HCT116 (cell line): ENCODE results near the gene ARHGAP27. TPM values are rescaled to one million over a fixed set of nuclear protein-coding genes. Genes with fewer than 3 reads are reported as not detected.

Experiments used
- ATAC-seq: fragments of 200-7000 bp; cut with Tn5 transposase; 2 replicates; pipeline ENCODE4 v1.9.1; 2020; ENCODE audit warnings: mild to moderate bottlenecking, moderate library complexity
- BruUV-seq: library from RNA; stranded (reverse); fragments of 400-500 nt; replicated peaks from 2 replicates; lab custom pipeline; 2021; lab: Mats Ljungman, UMichigan
- CTCF ChIA-PET: fragments of 300-600 bp; sonication (Branson Sonifier 250); formaldehyde crosslinking; loops from one replicate; lab custom pipeline; 2021; ENCODE audit warnings: antibody characterized with exemption; lab: Charles Lee
- POLR2A ChIA-PET: fragments of 300-600, 350-600 bp; sonication (Branson Sonifier 250); formaldehyde crosslinking; loops from one replicate; lab custom pipeline; 2021; ENCODE audit warnings: antibody characterized with exemption; lab: Charles Lee
- RAD21 ChIA-PET, 2 experiments: fragments of 300-600 bp; sonication (Branson Sonifier 250); formaldehyde crosslinking; loops; one replicate each; lab custom pipeline; 2023; ENCODE audit warnings: low total read pairs in 2 of 2; ENCODE audit not compliant: uncharacterized antibody in 2 of 2, unreplicated experiment in 2 of 2, low non-redundant PET in 1 of 2; lab: Charles Lee
- DNase-seq: peaks from one replicate; pipeline ENCODE4 v3.0.0-alpha.2; 2010; ENCODE audit warnings: low read depth, low spot score
- H2AFZ ChIP-seq: fragments of 200-600 bp; shearing (Covaris generic), sonication (generic); 2 replicates; pipeline ENCODE4 v1.6.1; 2017; ENCODE audit warnings: low read depth, mixed run types, mixed read lengths, antibody characterized with exemption, low read length; ENCODE audit not compliant: poor library complexity, severe bottlenecking
- H3K27ac ChIP-seq: 2 replicates; pipeline ENCODE4 v1.5.1; 2012; ENCODE audit warnings: low read depth, low read length
- H3K27me3 ChIP-seq: fragments of 200-600 bp; sonication (generic); 2 replicates; pipeline ENCODE4 v1.6.1; 2016; ENCODE audit warnings: mixed run types, low read length, mixed read lengths; ENCODE audit not compliant: insufficient read depth
- H3K36me3 ChIP-seq, 2 experiments: fragments of 200-500 bp in 1 of 2; fragments of 200-600 bp in 1 of 2; sonication (Bioruptor generic) in 1 of 2; sonication (generic) in 1 of 2; 2 replicates each; pipeline versions ENCODE4 v1.5.1 to v1.6.1; 2014 to 2016; ENCODE audit warnings: low read length in 2 of 2, inconsistent platforms in 1 of 2, mixed read lengths in 1 of 2, mixed run types in 1 of 2; ENCODE audit not compliant: insufficient read depth in 2 of 2, control insufficient read depth in 1 of 2
- H3K4me1 ChIP-seq, 2 experiments: fragments of 200-600 bp in 1 of 2; sonication (generic) in 1 of 2; 2 replicates each; pipeline versions ENCODE4 v1.5.1 to v1.6.1; 2012 to 2017; ENCODE audit warnings: low read length in 2 of 2, inconsistent platforms in 1 of 2, mild to moderate bottlenecking in 1 of 2, mixed read lengths in 1 of 2, mixed run types in 1 of 2, moderate library complexity in 1 of 2; ENCODE audit not compliant: insufficient read depth in 2 of 2, control insufficient read depth in 1 of 2
- H3K4me2 ChIP-seq: fragments of 200-600 bp; sonication (generic); 2 replicates; pipeline ENCODE4 v1.6.1; 2017; ENCODE audit warnings: mixed run types, low read length, mixed read lengths
- H3K4me3 ChIP-seq, 2 experiments: fragments of 200-600 bp in 1 of 2; sonication (generic) in 1 of 2; replicated peaks in 1 of 2; 2 replicates each; pipeline ENCODE4 v1.5.1; 2011 to 2016; ENCODE audit warnings: low read length in 2 of 2, control low read depth in 1 of 2, low read depth in 1 of 2, mild to moderate bottlenecking in 1 of 2, mixed read lengths in 1 of 2, mixed run types in 1 of 2
- H3K79me2 ChIP-seq: fragments of 200-600 bp; sonication (generic); 2 replicates; pipeline ENCODE4 v1.6.1; 2017; ENCODE audit warnings: mild to moderate bottlenecking, mixed run types, low read length, moderate library complexity, mixed read lengths; ENCODE audit not compliant: insufficient read depth
- H3K9ac ChIP-seq: fragments of 200-600 bp; sonication (generic); 2 replicates; pipeline ENCODE4 v1.6.1; 2016; ENCODE audit warnings: low read length, mixed read lengths
- H3K9me2 ChIP-seq: fragments of 200-600 bp; sonication (generic), shearing (Covaris generic); 2 replicates; pipeline ENCODE4 v1.6.1; 2017; ENCODE audit warnings: mixed run types, mild to moderate bottlenecking, moderate library complexity; ENCODE audit not compliant: insufficient read depth
- H3K9me3 ChIP-seq, 2 experiments: fragments of 200-500 bp in 1 of 2; fragments of 200-600 bp in 1 of 2; sonication (Bioruptor generic) in 1 of 2; sonication (generic) in 1 of 2; 2 replicates each; pipeline ENCODE4 v1.6.1; 2014 to 2017; ENCODE audit warnings: low read length in 2 of 2, mixed read lengths in 2 of 2, inconsistent platforms in 1 of 2, low read depth in 1 of 2, mild to moderate bottlenecking in 1 of 2, mixed run types in 1 of 2, moderate library complexity in 1 of 2; ENCODE audit not compliant: control insufficient read depth in 1 of 2, insufficient read depth in 1 of 2
- H4K20me1 ChIP-seq: fragments of 200-600 bp; sonication (generic), shearing (Covaris generic); 2 replicates; pipeline ENCODE4 v1.6.1; 2017; ENCODE audit warnings: mixed run types, mild to moderate bottlenecking, moderate library complexity; ENCODE audit not compliant: insufficient read depth
- EGR1 ChIP-seq: IDR thresholded peaks from 2 replicates; pipeline ENCODE4 v1.6.1; 2012; ENCODE audit warnings: low read depth
- ELF1 ChIP-seq: IDR thresholded peaks from 2 replicates; pipeline ENCODE4 v1.6.1; 2012; ENCODE audit warnings: low read depth, borderline replicate concordance
- EZH2 ChIP-seq: fragments of 200-600 bp; sonication (generic); IDR thresholded peaks from 2 replicates; pipeline ENCODE4 v1.6.1; 2017; ENCODE audit warnings: antibody characterized with exemption, mixed run types
- EZH2phosphoT487 ChIP-seq: fragments of 200-600 bp; IDR thresholded peaks from 2 replicates; pipeline ENCODE4 v1.6.1; 2018; ENCODE audit warnings: antibody characterized with exemption, borderline replicate concordance
- FOSL1 ChIP-seq: IDR thresholded peaks from 2 replicates; pipeline ENCODE4 v1.6.1; 2012; ENCODE audit warnings: low read depth
- POLR2A ChIP-seq: IDR thresholded peaks from 2 replicates; pipeline ENCODE4 v1.7.0; 2011; ENCODE audit warnings: borderline replicate concordance; ENCODE audit not compliant: insufficient read depth, insufficient read length; ENCODE audit errors: extremely low read depth
- POLR2AphosphoS5 ChIP-seq: IDR thresholded peaks from 2 replicates; pipeline ENCODE4 v1.6.1; 2011; ENCODE audit warnings: mild to moderate bottlenecking, low read depth, low read length, moderate library complexity
- RAD21 ChIP-seq: IDR thresholded peaks from 2 replicates; pipeline ENCODE4 v1.6.1; 2012; ENCODE audit warnings: low read depth, mild to moderate bottlenecking
- SIN3A ChIP-seq: IDR thresholded peaks from 2 replicates; pipeline ENCODE4 v1.6.1; 2012; ENCODE audit warnings: low read depth
- SP1 ChIP-seq: IDR thresholded peaks from 2 replicates; pipeline ENCODE4 v1.6.1; 2012; ENCODE audit warnings: low read depth
- SRF ChIP-seq: IDR thresholded peaks from 2 replicates; pipeline ENCODE4 v1.6.1; 2012; ENCODE audit warnings: low read depth
- TCF7L2 ChIP-seq: IDR thresholded peaks from 2 replicates; pipeline ENCODE4 v1.7.0; 2011; ENCODE audit warnings: borderline replicate concordance, inconsistent platforms; ENCODE audit not compliant: insufficient read depth, insufficient read length; ENCODE audit errors: extremely low read depth
- YY1 ChIP-seq: IDR thresholded peaks from 2 replicates; pipeline ENCODE4 v1.6.1; 2011; ENCODE audit warnings: low read length, low read depth, moderate library complexity, mild to moderate bottlenecking; ENCODE audit not compliant: insufficient replicate concordance; ENCODE audit errors: extremely low read depth
- ZFX ChIP-seq: fragments of 450-650 bp; IDR thresholded peaks from 2 replicates; pipeline ENCODE4 v1.6.1; 2017
- intact Hi-C: fragments of 100-400 bp; cut with micrococcal nuclease; formaldehyde crosslinking; loops from 2 replicates; pipeline ENCODE4 v1.10.0; 2022
- total RNA-seq: library from RNA; stranded (reverse); gene quantifications from one replicate; pipeline ENCODE4 v1.2.1, GENCODE V29; 2021; ENCODE audit not compliant: unreplicated experiment
- TF ChIP-seq, protein P1 (sequence below), 3 experiments: fragments of 200-600 bp in 1 of 3; sonication (generic) in 1 of 3; IDR thresholded peaks in 2 of 3; conservative IDR thresholded peaks in 1 of 3; 2 replicates each; pipeline ENCODE4 v1.5.1; 2012 to 2017; ENCODE audit warnings: low read depth in 2 of 3, low read length in 2 of 3, antibody characterized with exemption in 1 of 3, borderline replicate concordance in 1 of 3, control low read depth in 1 of 3, mild to moderate bottlenecking in 1 of 3, mixed read lengths in 1 of 3, mixed run types in 1 of 3, moderate library complexity in 1 of 3; ENCODE audit not compliant: insufficient read depth in 1 of 3
- TF ChIP-seq, protein P2 (sequence below): IDR thresholded peaks from 2 replicates; pipeline ENCODE4 v1.6.1; 2012
- TF ChIP-seq, protein P3 (sequence below): IDR thresholded peaks from 2 replicates; pipeline ENCODE4 v1.6.1; 2011; ENCODE audit warnings: mild to moderate bottlenecking, low read length, moderate library complexity; ENCODE audit not compliant: insufficient replicate concordance; ENCODE audit errors: extremely low read depth
- TF ChIP-seq, protein P4 (sequence below): IDR thresholded peaks from 2 replicates; pipeline ENCODE4 v1.6.1; 2012
- TF ChIP-seq, protein P5 (sequence below): IDR thresholded peaks from 2 replicates; pipeline ENCODE4 v1.6.1; 2012; ENCODE audit warnings: low read depth

Gene ARHGAP27
- total RNA-seq, 1 experiment from 2014 or later: 46.7 TPM

DNA sequence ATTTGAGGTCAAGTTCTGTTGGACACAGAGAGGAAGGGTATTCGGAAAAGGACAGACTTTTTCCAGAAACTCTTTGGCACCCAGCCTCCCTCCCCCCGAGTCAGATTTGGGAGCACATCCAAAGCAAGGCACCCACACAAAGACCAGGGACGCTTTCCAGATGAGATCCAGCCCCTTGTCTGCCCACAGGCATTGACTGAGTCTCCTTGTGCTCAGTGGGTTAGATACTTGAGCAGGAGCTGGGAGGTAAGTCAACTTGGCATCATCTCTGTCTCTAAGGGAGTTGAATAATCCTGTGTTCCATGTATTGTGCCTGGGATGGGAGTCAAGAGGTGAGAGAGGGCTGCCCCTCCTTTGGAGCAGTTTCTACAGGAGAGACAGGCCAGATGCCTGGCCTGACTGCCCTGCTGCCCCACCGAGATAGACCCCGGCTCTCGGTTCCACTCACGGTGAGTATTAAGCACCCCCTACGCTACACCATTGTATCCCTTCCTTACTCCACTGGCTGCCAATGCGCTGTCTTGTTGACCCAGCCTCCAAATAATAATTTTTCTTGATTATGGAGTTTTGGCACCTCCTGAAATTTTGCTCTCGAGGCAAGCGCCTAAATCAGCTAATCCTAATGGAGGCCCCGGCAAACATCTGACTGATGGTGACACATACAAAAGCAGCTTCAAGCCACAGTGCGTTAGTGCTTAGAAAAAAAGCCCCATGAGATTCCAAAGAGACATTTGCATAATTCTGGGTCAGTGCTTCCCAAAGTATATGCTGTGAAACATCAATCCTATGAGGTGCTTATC, 86.3 kb downstream of the ARHGAP27 start:
- Histone ChIP-seq H3K9ac (no peak overlapping the region), H3K27me3 (no peaks in the 10 kb centered on the region), H3K27ac (no peak overlapping the region), H3K4me2 (no peak overlapping the region)
- ATAC-seq: no peak
- ChIA-PET RAD21 (no interaction called here), POLR2A (no interaction called here)
- TF ChIP-seq SIN3A (no peak), FOSL1 (no peak), EZH2 (no peak), POLR2AphosphoS5 (no peak), EZH2phosphoT487 (no peak), EGR1 (no peak), SRF (no peak), YY1 (no peak), POLR2A (no peak), TCF7L2 (no peak), SP1 (no peak), ELF1 (no peak), ZFX (no peak), RAD21 (no peak)
- TF ChIP-seq, protein P1, sequence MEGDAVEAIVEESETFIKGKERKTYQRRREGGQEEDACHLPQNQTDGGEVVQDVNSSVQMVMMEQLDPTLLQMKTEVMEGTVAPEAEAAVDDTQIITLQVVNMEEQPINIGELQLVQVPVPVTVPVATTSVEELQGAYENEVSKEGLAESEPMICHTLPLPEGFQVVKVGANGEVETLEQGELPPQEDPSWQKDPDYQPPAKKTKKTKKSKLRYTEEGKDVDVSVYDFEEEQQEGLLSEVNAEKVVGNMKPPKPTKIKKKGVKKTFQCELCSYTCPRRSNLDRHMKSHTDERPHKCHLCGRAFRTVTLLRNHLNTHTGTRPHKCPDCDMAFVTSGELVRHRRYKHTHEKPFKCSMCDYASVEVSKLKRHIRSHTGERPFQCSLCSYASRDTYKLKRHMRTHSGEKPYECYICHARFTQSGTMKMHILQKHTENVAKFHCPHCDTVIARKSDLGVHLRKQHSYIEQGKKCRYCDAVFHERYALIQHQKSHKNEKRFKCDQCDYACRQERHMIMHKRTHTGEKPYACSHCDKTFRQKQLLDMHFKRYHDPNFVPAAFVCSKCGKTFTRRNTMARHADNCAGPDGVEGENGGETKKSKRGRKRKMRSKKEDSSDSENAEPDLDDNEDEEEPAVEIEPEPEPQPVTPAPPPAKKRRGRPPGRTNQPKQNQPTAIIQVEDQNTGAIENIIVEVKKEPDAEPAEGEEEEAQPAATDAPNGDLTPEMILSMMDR (IDR thresholded peaks at IDR 0.05 in 2 of 3, conservative IDR thresholded peaks at IDR 0.05 in 1 of 3; ENCODE audit: borderline replicate concordance in 1 of 3, insufficient read depth in 1 of 3, low read depth in 2 of 3, low read length in 2 of 3): no peak
- TF ChIP-seq, protein P2, sequence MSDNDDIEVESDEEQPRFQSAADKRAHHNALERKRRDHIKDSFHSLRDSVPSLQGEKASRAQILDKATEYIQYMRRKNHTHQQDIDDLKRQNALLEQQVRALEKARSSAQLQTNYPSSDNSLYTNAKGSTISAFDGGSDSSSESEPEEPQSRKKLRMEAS: no peak
- TF ChIP-seq, protein P3, sequence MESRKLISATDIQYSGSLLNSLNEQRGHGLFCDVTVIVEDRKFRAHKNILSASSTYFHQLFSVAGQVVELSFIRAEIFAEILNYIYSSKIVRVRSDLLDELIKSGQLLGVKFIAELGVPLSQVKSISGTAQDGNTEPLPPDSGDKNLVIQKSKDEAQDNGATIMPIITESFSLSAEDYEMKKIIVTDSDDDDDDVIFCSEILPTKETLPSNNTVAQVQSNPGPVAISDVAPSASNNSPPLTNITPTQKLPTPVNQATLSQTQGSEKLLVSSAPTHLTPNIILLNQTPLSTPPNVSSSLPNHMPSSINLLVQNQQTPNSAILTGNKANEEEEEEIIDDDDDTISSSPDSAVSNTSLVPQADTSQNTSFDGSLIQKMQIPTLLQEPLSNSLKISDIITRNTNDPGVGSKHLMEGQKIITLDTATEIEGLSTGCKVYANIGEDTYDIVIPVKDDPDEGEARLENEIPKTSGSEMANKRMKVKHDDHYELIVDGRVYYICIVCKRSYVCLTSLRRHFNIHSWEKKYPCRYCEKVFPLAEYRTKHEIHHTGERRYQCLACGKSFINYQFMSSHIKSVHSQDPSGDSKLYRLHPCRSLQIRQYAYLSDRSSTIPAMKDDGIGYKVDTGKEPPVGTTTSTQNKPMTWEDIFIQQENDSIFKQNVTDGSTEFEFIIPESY: no peak
- TF ChIP-seq, protein P4, sequence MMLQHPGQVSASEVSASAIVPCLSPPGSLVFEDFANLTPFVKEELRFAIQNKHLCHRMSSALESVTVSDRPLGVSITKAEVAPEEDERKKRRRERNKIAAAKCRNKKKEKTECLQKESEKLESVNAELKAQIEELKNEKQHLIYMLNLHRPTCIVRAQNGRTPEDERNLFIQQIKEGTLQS: no peak
- TF ChIP-seq, protein P5, sequence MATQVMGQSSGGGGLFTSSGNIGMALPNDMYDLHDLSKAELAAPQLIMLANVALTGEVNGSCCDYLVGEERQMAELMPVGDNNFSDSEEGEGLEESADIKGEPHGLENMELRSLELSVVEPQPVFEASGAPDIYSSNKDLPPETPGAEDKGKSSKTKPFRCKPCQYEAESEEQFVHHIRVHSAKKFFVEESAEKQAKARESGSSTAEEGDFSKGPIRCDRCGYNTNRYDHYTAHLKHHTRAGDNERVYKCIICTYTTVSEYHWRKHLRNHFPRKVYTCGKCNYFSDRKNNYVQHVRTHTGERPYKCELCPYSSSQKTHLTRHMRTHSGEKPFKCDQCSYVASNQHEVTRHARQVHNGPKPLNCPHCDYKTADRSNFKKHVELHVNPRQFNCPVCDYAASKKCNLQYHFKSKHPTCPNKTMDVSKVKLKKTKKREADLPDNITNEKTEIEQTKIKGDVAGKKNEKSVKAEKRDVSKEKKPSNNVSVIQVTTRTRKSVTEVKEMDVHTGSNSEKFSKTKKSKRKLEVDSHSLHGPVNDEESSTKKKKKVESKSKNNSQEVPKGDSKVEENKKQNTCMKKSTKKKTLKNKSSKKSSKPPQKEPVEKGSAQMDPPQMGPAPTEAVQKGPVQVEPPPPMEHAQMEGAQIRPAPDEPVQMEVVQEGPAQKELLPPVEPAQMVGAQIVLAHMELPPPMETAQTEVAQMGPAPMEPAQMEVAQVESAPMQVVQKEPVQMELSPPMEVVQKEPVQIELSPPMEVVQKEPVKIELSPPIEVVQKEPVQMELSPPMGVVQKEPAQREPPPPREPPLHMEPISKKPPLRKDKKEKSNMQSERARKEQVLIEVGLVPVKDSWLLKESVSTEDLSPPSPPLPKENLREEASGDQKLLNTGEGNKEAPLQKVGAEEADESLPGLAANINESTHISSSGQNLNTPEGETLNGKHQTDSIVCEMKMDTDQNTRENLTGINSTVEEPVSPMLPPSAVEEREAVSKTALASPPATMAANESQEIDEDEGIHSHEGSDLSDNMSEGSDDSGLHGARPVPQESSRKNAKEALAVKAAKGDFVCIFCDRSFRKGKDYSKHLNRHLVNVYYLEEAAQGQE: no peak
- TF ChIP-seq, all 23 proteins: peak for 0
- no peak overlapping the region for H3K4me3 ChIP-seq
- no peak overlapping the region for H2AFZ ChIP-seq
- intact Hi-C loops: no loop called here
- H4K20me1 ChIP-seq: no peaks in the 10 kb centered on the region
- BruUV-seq: no TSS peak
- no peaks in the 10 kb centered on the region for H3K36me3 ChIP-seq
- no peaks in the 10 kb centered on the region for H3K9me2 ChIP-seq
- CTCF ChIA-PET: no interaction called here
- H3K9me3 ChIP-seq: no peaks in the 10 kb centered on the region
- no peak for DNase-seq
- H3K4me1 ChIP-seq: peaks cover 9 to 13% of the 10 kb centered on the region in 2 experiments
- H3K79me2 ChIP-seq: no peaks in the 10 kb centered on the region
